GM04503 (cell line): ENCODE measurements around the gene TUBGCP3.
A peak's percentile ranks its signal among the peaks of the same experiment; 100 is the strongest.
"Not testable (repeated sequence)": the region's sequence is repeated elsewhere in the genome, so short reads cannot be mapped to it uniquely, and the experiment has no call there.

Experiments used
- DNase-seq: peaks from one replicate; pipeline ENCODE4 v3.0.0-alpha.2; 2012; ENCODE audit warnings: low read depth

TUBGCP3 gene

DNA sequence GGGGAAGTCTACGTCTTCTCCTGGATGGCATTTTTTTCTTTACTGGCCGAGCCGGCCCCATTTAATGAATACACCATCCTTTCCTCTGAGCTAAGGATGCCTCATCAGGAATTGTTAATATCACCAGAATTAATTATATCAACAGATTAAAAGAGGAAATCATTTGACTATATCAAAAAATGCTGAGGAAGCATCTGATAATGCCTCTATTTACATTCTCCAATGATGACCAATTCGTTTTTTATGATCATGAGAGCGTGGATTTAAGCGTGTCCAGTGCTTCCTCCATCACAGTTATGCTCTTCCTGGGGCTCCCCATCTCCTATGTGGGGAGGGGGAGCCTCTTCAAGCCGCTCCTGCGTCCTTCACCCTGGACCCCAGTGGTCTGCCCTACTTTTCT is 58.7 kb downstream of the TUBGCP3 start:
- no peak for DNase-seq

DNA sequence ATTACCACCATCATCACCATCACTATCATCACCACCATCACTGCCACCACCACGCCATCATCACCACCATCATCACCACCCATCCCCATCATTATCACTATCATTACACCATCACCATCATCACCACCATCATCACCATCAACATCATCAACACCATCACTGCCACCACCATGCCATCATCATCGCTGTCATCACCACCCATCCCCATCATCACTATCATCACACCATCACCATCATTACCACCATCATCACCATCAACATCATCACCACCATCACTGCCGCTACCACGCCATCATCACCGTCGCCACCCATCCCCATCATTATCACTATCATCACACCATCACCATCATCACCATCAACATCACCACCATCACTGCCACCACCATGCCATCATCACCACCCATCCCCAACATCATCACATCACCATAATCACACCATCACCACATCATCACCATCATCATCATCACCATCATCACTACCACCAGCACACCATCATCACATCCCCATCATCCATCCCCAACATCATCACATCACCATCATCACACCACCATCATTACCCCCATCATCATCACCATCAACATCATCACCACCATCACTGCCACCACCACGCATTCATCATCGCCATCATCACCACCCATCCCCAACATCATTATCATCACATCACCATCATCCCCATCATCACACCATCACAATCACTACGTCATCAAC is 61.7 kb downstream of the TUBGCP3 start:
- no peak for DNase-seq

DNA sequence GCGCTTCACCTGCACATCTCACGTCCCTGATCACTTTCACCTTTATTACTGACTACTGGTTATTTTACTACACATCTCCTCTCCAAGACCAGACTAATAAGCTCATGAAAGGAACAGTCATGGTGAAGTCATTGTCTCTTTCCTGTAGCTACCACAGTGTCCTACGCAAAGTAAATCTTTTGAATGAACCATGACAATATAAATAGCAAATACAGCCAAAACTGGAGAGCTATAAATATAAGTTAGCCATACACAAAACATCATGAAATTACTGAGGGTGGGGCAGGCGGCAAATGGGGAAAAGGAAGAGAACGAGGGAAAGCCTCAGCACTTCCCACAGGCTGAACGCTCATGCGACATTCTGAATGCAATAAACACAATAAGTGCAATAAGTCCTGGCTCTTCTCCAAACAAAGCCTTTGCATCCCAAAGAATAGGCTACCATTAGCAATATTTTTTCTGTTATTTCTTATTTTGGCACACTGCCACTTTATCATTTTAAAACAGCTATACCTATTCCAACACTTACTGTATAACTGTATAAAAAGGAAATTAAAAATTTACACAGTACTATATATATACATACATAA is 62.5 kb downstream of the TUBGCP3 start:
- no peak for DNase-seq

DNA sequence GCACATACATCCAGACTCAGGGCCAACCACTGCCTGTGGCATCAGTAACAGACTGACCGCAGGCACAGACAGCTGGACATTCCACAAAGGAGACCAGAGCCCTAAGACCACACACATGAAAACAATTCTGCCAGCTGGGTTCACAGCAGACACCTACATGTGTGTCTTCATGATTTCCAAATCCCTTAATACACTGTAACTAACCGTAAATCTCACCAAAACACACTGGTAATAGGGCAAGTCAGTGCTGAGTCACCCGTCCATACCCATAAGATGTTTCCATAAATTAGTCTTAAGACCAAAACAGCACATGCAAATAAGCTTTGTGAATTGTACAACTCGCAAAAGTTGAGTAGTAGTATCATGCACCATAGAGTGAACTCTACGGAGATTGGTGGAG is 65.4 kb downstream of the TUBGCP3 start:
- no peak for DNase-seq

DNA sequence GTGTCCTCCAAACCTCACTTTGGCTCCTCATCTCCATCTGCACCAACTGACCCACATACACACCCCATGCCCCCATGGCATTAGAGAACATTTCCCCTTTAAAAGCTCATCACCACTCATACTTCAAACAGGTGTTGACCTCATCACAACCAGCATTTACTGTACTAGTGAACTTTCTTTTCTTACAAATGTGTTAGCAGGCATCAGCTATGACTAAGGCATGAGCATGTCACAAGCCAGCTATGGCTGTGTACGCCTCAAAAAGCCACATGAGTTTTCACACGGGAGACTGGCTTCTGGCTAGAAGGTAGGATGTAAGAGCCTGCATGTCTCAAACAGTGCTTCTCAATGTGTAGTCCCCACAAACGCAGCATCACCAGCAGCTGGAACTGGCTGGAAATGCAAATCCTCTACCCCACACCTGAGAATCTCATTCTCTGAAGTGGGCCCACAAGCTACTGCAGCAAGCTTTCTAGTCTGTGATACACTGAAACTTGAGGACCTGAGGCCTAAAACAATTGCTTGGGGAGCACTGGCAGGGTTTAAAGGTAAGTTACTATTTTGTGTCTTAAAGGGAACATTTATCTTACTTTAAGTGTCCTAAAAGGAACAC is 66.8 kb downstream of the TUBGCP3 start:
- no peak for DNase-seq

DNA sequence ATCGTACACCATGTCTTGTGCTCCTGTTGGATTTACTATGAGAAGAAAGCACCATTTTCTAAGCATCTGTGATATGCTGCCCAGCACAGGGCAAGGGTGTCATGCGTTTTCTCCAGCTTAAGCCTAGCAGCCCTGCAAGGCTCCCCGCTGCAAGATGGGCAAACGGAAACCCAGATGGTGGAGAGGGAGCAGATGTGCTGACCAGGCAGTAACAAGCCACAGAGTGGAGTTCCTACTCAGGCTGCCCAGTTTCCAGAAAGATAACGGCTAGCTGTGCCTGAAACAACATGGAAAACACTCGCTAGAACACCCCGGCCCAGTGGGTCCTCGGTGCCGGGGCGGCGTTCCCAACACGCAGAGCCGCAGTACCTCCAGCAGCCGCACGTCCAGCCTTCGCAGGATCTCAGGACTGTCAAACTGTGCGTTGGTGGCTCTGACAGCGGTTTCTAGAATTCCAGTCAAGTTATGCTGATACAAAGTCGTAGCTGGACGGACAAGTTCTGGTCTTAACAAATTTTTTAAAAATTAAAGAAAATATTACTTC is 68.4 kb downstream of the TUBGCP3 start:
- DNase-seq = no peak

DNA sequence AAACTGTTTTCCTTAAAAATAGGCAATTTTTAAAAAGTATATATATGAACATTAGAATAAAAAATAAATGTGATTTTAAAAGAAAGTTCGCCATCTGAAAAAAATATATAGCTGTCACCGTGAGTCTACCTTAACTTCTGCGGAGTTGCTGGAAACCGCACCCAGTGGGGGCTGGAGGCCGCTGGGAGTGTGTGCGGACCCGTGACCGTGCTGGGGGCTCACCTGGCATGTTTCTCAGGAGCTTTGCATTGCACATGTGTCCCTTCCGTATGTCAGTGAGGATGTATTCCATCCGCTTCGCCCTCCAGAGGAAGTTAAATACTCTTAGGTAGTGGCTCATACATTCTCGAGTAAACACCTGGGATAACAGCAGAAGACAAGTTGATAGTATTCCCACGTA is 71.7 kb downstream of the TUBGCP3 start:
- DNase-seq = no peak

DNA sequence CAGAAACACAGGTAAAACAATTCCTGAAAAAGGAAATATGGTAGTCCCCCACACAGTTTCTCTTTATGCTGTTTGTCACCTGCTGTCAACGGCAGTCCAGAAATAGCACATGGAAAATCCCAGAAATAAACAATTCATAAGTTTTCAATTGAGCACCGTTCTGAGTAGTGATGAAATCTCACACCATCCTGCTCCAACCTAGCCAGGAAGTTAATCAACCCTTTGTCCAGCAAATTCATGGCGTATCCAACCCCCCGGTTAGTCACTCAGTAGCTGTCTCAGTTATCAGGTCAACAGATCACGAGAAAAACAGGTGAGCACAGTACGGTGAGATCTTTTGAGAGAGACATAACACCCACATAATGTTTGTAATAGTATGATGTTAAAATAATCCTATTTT is 74.2 kb downstream of the TUBGCP3 start:
- DNase-seq = no peak

DNA sequence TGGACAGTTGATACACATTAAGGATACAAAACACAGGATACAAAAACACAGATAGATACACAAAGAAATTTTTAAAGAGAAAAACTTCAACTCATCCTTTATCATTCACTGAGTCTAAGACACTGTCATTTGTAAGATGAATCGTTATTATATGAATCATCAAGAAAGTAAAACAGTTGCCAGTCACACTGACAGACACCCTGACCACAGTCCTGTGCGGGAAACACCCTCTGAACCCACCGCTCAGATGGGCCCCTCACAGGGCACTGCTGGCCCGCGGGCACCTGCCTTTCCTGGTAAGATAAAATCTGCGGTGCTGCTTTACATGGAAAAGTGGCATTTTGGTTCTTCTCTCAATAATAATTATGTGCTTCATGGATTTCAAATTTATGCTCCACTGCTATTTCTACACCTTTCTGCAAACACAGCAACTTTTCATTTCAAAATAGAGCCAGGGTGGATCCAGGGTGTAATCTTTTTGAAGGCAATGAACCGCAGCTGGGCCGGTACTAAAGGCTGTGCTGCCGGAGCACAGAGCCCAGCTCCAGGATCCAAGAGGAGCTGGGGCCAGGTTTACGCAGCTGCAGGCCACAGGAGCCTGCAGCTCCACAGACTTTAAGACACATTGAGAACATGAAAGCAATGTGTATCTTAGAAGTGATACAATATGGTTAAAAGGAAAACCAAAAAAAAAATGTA is 76.8 kb downstream of the TUBGCP3 start:
- DNase-seq = no peak

DNA sequence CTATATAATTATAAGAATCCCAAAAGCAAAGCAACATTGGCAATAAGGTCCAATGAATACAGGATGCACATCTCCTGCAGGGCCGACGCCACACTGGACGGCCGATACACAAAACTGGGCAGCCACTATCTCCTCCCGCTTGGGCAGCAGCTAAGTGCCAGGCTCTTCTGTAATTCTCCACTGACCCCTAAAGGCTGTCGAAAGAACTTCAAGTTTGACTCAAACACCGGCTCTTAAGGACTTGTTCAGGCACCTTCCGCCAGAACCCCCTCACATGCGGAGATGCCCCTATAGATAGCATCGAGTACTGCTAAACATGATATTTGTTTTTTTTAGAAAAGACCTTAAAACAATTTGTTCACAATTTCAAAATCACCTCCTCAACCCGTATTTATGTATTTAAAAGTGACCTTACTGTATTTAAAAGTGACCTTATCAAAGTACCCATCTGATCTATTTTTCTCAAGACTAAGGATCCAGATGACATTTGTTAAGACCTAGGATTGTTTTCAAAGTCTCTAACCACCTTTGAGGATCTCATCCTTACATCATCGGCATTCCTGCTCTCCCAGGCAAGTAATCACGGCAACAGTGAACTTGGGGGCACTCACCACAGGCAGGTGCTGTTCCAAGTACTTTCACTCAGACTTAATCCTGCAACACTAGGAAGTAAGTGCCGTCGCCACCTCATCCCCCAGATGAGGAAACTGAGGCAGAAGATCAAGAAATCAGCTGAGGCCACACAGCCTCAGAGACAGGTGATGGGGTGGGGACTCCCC is 77.8 kb downstream of the TUBGCP3 start:
- no peak for DNase-seq

DNA sequence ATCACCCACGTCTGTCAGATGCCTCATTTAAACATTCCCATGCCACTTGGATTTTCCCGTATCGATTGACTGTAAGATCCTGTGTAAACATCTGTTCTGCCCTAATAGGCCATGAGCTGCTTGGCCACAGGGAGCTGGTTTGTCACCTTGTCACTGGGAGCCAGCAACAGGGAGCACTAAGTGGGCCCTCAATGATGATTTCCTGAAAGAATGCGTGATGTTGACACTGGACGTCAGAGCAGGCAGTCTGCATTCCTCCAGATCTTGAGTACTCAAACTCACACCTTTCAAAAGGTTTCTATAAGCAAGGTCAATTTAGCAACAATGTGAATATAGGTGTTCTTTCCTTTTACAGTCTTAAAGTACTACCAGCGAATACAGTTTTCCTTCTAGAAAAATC is 78.8 kb downstream of the TUBGCP3 start:
- DNase-seq = no peak

DNA sequence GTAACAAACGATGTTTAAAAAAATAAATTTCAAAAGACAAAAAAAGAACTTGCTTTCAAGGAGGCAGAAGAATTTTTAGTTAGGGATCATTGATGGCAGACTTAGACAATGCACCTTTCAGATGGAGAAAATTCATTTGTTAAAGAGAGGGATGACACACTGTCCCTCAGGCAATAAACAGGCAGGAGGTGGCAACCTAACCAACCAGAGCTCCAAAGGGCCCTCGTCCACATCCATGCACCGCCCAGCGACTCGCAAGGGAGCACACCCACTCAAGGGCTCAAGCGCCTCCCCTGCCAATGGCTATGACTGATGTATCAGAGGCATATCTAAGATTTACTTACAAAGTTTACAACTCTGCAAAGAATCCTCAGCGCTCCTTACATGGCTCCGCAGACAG is 81.9 kb downstream of the TUBGCP3 start:
- DNase-seq = no peak

DNA sequence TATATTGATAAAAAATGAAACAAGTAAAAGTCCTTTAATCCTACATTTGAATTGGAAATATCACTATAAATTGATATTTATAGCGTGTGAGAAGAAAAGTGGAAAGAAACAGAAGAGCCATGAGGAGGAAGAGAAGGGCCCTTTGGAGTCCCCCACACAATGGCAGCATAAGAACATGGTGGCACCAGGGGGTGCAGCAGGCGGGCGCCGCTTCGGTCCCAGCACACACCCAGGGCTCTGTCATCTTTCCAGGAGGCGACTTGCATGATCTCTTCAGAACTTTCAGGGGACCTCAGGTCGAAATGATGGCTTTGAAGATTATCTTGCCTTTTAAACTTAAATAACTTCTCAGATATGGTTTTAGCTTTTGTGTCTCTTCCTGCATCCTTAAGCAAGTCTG is 91.8 kb downstream of the TUBGCP3 start:
- DNase-seq = no peak

DNA sequence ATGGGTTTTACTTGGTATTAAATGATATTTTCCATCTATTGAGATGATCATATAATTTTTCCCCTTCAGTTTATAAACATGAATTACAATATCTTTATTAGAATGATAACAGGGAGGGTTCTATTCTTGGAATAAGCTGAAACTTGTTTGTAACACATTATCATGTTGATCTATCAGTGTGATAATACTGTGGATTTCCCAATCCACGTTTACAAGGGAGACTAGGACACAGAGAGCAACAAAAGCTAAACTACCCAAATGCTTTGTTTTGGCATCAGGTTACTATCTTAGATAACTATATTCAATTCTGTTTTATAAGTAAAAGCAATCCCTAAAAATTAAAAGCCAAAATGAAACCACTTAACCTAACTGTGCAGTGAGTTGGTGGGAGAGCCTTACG is 92.5 kb downstream of the TUBGCP3 start:
- DNase-seq = no peak

DNA sequence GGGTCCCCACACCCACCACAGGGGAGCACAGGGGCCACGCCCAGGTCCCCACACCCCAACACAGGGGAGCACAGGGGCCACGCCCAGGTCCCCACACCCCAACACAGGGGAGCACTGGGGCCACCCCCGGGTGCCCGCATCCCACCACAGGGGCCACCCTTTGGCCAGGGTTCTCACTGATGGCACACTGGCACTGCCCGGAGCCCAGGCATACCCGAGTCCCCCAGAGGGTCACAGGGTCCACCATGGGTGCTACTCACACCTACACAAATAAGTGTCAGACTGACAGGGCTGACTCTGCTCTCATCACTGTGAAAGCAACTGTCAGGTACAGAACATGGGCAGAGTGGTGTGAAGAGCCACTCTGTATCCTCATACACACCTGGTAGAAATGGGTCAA is 98.8 kb downstream of the TUBGCP3 start:
- DNase-seq = no peak

DNA sequence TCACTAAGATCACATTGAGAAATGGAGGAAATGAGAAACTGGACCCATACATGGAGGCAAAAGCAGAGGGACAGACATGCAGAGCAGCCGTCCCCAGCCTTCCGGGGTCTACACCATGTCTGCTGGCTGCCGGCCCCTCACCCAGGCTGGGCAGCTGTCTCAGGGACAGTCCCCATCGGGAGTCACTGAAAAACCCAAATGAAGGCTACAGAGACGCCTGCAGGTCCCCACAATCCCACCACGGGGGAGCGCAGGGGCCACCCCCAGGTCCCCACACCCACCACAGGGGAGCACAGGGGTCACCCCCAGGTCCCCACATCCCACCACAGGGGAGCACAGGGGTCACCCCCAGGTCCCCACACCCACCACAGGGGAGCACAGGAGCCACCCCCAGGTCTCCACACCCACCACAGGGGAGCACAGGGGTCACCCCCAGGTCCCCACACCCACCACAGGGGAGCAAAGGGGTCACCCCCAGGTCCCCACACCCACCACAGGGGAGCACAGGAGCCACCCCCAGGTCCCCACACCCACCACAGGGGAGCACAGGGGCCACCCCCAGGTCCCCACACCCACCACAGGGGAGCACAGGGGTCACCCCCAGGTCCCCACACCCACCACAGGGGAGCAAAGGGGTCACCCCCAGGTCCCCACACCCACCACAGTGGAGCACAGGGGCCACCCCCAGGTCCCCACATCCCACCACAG is 99.5 kb downstream of the TUBGCP3 start:
- not testable (repeated sequence) for DNase-seq

DNA sequence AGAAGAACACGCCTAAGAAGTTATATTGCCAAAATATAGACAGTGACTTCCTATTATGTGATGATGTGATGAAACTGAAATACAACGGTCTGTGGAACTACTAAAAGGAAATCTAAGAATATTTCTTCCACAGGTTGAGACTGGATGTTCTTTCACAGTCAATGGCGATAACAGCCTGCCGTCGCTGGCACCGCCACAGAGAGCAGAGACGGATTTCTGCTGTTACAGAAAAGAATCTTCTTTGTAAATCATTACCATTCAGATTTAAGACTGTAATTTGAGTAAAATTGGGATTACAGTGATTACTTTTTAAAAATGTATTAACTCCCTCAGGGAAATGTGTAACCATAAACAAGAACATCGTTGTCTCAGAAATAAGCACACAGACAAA is 100.8 kb downstream of the TUBGCP3 start:
- DNase-seq = no peak

DNA sequence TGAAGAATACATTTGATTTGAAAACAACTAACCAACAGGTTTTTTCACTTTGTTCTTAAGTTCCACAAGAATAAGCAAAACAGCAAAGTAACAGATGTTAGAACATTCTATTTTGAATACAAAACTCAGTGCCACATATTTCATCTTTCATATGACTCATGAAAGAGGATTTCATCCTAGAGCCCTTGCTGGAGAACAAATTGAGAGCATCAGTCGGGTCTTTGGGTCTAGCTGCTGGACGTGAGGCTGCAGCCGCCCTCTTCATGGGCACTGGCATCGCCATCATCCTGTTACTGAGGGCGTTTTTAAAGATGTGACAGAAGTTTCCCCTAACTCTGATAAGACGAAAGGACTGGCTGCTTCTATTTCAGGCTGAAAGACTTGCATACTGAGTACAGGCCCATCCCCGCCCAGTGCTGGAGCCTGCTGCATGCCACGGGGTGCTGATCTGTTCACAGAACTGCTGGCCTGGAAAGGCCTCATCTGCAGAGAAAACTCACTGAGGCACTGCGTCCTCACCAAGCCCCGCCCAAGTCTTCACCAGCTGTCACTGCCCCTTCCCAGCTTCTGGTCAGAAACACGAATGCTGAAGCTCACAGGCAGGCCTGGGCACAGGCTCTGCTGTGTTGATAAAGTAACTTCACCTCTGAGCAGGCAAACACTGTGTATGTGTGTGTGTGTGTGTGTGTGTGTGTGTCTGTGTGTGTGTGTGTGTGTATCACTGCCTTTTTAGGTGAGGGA is 101.4 kb downstream of the TUBGCP3 start:
- peak; percentile 22 for DNase-seq

DNA sequence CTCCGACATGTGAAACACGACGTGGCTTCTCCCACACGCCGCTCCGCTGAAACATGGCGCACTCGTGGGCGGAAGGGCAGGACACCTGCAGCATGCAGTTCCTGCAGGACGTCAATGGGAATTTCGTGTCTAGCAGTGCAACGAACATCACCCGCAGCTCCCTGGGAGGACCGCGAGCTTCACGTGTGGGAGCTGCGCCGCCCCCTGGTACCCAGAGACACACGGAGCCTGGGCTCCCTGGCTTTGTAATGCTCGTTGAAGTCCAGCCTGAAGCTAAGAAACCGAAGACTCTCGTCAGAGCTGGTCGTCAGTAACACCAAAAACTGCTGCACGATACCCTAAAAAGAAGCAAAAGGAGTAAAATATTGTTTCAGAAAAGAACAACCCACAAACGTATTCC is 102.1 kb downstream of the TUBGCP3 start:
- DNase-seq = not testable (repeated sequence)

DNA sequence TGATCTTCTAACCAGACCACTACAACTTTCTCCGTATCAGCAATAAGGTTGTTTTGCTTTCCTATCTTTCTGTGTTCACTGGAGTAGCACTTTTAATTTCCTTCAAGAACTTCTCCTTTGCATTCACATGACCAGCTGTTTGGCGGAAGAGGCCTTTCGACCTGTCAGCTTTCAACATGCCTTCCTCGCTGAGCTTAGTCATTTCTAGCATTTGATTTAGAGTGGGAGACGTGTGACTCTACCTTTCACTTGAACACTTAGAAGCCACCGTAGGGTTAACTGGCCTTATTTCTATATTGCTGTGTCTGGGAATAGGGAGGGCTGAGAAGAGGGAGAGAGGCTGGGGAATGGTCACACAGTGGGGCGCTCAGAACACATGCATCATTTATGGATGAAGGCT is 104.7 kb downstream of the TUBGCP3 start:
- DNase-seq = no peak

DNA sequence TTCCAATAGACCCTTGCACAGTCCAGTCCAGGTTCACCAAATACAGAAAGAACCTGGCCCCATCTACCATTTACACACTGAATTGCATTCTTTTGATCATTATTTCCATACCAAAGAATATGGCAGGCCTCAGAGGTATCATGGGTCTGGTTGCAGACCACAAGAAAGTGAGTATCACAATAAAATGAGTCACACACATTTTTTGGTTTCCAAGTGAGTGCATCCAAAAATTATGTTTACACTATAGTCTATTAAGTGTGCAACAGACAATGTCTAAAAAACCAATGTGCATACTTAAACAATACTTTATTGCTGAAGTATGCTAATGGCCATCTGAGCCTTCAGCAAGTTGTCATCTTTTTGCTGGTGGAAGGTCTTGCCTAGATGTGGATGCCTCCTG is 106.5 kb downstream of the TUBGCP3 start:
- peak; percentile 3 for DNase-seq
